Myocyte (in vitro differentiated cells): Measurements from ENCODE around the gene PDE4B. TPM values are rescaled to one million over a fixed set of nuclear protein-coding genes. Genes with fewer than 3 reads are reported as not detected.
"Not testable (repeated sequence)": the region's sequence is repeated elsewhere in the genome, so short reads cannot be mapped to it uniquely, and the experiment has no call there.

Experiments
- DNase-seq: peaks from one replicate; pipeline ENCODE4 v3.0.0-alpha.2; 2012; ENCODE audit warnings: low read depth
- total RNA-seq: library from RNA; depleted of rRNA; stranded (reverse); fragments of >200 nt; gene quantifications from 2 replicates; pipeline ENCODE4 v1.2.3, GENCODE V29; 2014

The PDE4B gene
- total RNA-seq, 1 donor from 2014 or later: 29.5 TPM

GRCh38 chr1:65949230-65949626 lies 156.5 kb downstream of the PDE4B start:
- no peak for DNase-seq

- no peak for DNase-seq
Observed at GRCh38 chr1:65949933-65950332, 157.2 kb downstream of the PDE4B start.

GRCh38 chr1:65952696-65953095 lies 160.0 kb downstream of the PDE4B start:
- DNase-seq: no peak

GRCh38 chr1:65953170-65953569 lies 160.5 kb downstream of the PDE4B start:
- DNase-seq: no peak

- DNase-seq: no peak
Observed at GRCh38 chr1:65955071-65955470, 162.4 kb downstream of the PDE4B start.

GRCh38 chr1:65955503-65955902 lies 162.8 kb downstream of the PDE4B start:
- no peak for DNase-seq

- peak; percentile 66 for DNase-seq
Observed at GRCh38 chr1:65958561-65959350, 166.1 kb downstream of the PDE4B start.

GRCh38 chr1:65959896-65960567 lies 167.3 kb downstream of the PDE4B start:
- DNase-seq: no peak

GRCh38 chr1:65963156-65963888 lies 170.6 kb downstream of the PDE4B start:
- peak; percentile 62 for DNase-seq

- no peak for DNase-seq
Observed at GRCh38 chr1:65964123-65964522, 171.4 kb downstream of the PDE4B start.

GRCh38 chr1:65965112-65965996 lies 172.7 kb downstream of the PDE4B start:
- DNase-seq: no peak

GRCh38 chr1:65967492-65967891 lies 174.8 kb downstream of the PDE4B start:
- not testable (repeated sequence) for DNase-seq

- DNase-seq: no peak
Observed at GRCh38 chr1:65971547-65971946, 178.9 kb downstream of the PDE4B start.

GRCh38 chr1:65975708-65976107 lies 183.0 kb downstream of the PDE4B start:
- no peak for DNase-seq

GRCh38 chr1:65979136-65980044 lies 186.7 kb downstream of the PDE4B start:
- DNase-seq: no peak

- DNase-seq: peak; percentile 56
Observed at GRCh38 chr1:65980237-65980636, 187.5 kb downstream of the PDE4B start.

GRCh38 chr1:65983500-65983899 lies 190.8 kb downstream of the PDE4B start:
- no peak for DNase-seq

- no peak for DNase-seq
Observed at GRCh38 chr1:65985393-65986066, 192.8 kb downstream of the PDE4B start.

GRCh38 chr1:65986146-65986545 lies 193.5 kb downstream of the PDE4B start:
- DNase-seq: no peak
